ENCODE results near the gene DCST2. TPM values are rescaled to one million over a fixed set of nuclear protein-coding genes. Genes with fewer than 3 reads are reported as not detected.

Gene DCST2
- total RNA-seq, 1 donor from 2014 or later, result 0.41 TPM

DNA sequence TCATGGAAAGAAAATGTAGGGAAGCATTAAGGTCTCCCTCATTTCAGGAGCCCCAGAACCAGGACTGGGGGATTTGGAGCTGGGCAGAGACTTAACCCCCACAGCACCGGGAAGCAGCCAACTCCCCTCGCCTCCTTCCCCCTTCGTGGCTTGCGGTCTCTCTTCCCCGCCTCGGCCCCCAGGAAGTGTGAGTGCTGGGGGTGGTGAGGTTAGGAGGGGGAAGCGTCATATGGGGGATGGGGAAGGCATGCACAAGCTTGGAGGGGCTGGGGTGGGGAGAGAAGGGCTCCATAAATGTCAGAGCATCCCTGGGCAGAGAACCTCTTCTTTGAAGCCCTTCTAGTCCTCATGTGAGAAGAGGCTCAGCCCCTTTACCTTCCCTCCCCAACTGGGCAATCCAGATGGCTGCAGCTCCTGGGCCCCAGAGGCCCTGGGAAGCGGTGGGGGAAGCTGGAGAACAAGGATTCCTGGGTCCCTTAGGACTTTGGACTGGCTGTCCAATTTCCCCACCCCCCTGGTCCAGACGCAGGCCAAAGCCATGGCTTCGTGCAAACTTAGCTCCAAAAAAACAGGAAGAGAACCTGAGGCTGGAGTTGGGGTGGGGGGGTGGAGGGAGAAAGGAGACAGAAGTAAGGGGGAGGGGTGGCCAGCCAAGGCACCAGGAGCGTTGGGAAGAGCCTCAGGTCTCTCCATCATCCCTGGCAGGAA, 23.2 kb downstream of the DCST2 start:
- DNase-seq, result no peak

DNA sequence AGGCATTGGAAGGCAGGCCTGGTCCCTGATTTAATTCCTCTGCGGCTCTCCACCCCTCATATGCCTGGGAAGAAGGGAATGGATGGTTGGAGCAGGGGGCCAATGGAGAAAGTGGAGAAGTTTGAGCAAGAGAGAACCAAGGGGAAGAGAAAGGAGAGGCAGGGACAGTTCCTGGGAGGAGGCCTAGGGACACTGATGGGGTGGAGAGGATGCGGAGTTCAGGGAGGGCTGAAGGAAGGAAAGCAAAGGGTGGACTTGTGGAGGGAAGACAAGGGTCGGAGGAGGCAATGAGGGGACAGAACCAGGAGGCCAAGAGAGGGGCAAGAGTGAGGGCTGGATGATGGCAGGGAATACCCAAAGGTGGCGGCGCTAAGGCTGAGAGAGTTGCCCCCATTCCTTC, 23.8 kb downstream of the DCST2 start:
- no peak for DNase-seq

DNA sequence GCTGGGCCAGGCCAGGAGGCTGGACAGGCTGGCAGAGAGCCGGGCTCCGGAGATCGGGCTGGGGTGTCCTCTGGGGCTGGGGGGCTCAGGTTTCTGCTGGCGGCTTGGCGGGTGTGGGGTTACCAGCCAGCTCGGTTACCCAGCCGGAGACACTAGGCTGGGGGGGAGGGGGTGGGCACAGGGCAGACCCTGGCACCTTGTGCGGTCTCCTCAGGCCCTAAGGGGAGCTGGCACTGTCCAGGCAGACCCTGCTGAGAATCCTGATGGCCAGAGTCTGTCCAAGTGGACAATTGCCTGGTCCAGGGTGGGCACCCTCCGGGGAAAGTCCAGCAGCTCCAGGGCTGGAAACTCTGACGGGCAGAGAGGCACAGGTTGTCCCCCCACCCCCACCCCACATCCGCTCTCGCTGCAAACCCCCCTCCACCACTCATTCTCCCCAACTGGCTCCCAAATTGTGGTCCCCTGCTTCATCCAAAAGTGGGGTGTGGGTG, 24.3 kb downstream of the DCST2 start:
- no peak for DNase-seq

GRCh38 chr1:155008015-155008941, 25.3 kb downstream of the DCST2 start:
- no peak for DNase-seq

DNA sequence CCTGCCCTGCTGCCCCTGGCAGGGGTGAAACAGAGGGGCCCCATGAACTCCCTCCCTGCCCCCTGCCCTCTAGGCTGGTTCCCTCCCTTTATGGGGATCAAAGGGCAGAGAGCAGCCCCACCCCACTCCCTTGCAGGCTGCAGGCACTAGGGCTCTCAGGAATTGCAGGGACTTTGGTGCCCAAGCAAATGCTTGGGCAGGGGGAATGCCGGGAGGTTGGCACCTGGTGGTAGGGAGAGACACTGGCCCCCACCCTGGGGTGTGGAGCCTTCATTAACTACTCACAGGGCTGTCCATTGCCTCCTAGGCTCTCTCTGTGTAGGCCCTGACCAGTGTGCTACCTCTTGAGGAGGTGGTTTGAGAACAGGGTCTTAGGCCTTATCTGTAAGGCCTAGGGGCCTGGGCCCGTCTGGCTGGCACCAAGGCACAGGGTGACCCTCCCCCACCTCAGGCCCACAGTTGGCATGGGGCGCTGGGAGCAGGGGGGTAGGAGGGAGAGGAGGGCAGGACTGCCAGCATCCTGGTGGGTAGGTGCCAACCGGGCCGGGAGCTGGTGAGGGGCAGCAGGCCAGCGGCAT, 26.2 kb downstream of the DCST2 start:
- no peak for DNase-seq

DNA sequence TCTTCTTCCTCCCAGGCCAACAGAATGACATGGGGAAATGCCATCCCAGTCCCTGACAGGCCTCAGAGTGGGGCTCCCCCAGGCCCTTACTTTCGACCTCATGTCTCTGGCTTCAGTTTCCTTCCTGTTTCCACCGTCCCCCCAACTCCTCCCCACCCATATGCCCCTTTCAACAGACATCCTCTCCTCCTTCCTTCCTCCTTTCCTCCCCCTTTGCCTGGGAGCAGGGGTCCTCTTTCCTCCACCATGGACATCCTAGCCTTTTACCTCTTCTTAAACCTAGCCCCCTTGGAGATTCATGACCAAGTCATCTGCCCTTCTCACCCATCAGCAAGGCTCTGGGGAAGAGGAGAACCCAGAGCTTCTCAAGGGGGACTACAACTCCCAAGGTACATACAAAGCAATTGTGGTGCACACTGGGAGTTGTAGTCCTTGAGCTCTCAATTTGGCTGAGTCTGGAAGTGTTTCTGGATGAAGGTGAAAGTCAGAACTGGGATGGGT, 26.9 kb downstream of the DCST2 start:
- DNase-seq, result peak; percentile 64

GRCh38 chr1:155005076-155006011, 28.2 kb downstream of the DCST2 start:
- DNase-seq, result peak; percentile 58

GRCh38 chr1:155004352-155005075, 29.1 kb downstream of the DCST2 start:
- DNase-seq, result no peak

DNA sequence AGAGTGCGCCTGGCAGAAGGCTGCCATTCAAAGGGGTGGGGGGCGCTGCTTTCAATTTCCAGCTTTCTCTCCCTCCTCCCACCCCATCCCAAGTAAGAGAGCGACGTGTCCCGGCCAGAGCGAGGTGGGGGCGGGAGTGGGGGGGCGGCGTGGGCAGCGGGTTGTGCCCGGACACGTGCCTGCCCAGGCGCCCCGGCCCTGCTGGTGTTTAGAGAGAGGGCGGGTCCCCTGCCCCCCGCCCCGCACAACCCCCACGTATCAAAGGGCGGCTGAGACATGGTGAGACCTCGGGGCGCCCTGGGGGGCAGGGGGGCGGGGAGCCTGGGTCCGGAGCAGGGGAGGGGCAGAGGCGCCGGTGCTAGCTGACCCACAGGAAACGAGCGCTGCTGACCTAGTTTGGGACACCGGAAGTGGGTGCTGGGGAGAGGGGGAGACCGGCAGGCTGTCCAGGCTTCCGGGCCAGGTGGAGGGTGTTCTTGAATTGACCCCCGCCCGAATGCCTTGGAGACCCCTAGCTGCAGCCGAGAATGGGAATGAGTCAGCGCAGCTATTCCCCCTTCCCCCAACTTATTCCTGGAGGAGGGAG, 29.7 kb downstream of the DCST2 start:
- peak; percentile 55 for DNase-seq

- DNase-seq, result peak; percentile 49
Observed at GRCh38 chr1:155003227-155003765, 30.3 kb downstream of the DCST2 start.

GRCh38 chr1:155002464-155003226, 30.9 kb downstream of the DCST2 start, which contains the start of gene ZBTB7B:
TSS of gene ZBTB7B (plus strand) at chr1:155002802. CDS start at chr1:155014661, 11,859 bp downstream.
- peak; percentile 43 for DNase-seq

DNA sequence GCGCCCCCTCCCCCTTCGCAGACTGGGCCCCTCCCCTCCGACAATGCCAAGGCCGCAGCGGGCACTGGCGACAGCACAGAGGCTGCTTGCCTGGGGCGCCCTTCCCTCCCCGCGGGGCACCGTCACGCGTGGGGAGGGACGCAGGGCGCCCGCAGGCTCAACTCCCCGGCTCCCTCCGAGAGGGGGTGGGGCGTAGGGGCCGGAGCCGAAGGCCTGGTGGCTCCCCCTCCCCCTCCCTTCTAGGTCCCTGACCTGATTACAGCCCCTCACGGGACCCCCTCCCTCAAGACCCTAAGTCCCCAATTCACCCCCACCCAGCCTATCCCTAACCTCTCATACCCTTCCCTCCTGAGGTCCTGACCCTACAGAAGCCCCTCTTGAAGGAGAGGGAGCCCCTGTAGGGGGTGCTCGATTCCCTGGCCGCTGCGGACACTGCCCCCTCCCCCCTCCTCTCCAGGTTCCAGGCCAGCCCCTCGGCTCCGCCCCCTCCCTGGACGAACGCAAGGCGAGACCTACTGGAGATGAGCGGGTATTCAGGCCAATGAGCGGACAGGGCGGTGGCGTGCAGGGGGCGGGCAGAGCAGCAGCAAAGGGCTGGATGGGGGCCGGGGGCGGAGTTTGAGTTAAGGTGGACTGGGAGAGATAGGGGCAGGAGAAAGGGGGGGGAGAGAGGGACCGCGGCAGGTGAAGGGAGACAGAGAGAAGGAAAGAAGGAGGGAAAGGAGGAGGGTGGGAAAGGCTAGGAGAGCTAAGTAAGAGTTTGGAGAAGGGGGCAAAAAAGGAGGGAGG, 31.7 kb downstream of the DCST2 start:
- DNase-seq, result peak; percentile 100

- DNase-seq, result no peak
Observed at GRCh38 chr1:155001425-155001674, 32.2 kb downstream of the DCST2 start.

GRCh38 chr1:155000726-155001424, 32.7 kb downstream of the DCST2 start:
- peak; percentile 95 for DNase-seq

DNA sequence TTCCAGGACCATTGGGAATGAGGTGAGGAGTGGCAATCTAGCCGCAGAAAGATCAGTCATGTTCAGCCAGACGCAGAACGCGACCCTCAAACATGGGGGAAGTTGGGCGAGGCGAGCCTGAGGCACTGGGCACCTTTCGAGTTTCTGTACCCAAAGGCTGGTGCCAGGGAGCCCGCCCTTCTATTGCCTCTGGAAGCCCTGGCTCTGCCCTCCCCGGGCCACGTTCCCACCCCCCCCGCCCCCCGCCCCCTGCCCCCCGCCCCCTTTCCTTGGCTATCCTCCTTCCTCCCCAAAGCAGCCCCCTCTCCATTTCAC, 33.2 kb downstream of the DCST2 start:
- no peak for DNase-seq

GRCh38 chr1:154999571-155000410, 33.8 kb downstream of the DCST2 start:
- DNase-seq, result peak; percentile 48

All from tongue (tissue), 2 donors.